Camera-type eye (tissue), 1 donor: Measurements from ENCODE around the gene OR1A2. TPM values are rescaled to one million over a fixed set of nuclear protein-coding genes. Genes with fewer than 3 reads are reported as not detected.

Source experiments
- total RNA-seq: library from RNA; depleted of rRNA; stranded (reverse); fragments of >200 nt; gene quantifications from one replicate; pipeline ENCODE4 v1.2.3, GENCODE V29; 2014

Gene OR1A2, protein sequence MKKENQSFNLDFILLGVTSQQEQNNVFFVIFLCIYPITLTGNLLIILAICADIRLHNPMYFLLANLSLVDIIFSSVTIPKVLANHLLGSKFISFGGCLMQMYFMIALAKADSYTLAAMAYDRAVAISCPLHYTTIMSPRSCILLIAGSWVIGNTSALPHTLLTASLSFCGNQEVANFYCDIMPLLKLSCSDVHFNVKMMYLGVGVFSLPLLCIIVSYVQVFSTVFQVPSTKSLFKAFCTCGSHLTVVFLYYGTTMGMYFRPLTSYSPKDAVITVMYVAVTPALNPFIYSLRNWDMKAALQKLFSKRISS
- total RNA-seq = not detected

DNA sequence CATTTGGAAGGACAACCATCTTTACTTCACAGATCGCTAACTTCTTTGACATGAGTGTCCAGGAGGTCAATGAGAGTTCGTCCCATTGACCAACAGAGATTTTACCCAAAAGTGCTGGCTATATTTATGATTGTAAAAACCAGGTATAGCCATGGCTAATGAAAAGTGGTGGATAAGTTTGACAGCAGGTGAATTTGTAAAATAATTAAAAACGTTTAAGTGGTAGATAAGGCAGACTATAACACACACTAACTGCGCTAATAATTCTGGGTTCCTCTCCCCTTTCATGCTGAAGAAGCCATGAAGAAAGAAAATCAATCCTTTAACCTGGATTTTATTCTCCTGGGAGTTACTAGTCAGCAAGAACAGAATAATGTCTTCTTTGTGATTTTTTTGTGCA, at the start of gene OR1A2:
OR1A2 (plus strand) TSS at position 301 of the 400 bp plus-strand sequence; CDS start at position 301, 0 bp downstream.

DNA sequence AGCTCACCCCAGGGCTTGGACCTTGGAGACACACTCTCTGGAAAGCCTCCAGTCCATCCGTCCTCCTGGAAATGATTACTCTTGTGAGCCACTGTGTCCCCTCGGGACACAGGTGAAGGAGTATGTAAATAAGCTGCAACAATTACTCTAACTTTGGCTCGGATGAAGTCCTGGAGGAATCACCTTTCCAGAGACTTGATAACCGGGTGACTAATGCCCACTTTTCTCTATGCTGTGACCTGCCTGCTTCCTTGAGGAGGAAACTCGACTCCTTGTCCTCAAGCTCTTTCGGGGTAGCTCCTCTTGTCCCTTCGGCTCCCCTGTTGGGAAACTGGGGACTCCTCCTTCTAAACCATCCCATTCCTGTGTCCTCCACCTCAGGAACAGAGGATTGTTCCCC, 10.0 kb downstream of the OR1A2 start, which contains the start of gene OR1A1:
OR1A1 (plus strand) TSS at position 301 of the 400 bp plus-strand sequence. CDS start 7,954 bp downstream, outside the sequence.

Other genes starting within 250 kb of the OR1A2 start
- gene OR1D5, start 133.9 kb upstream of the OR1A2 start, total RNA-seq = not detected
- gene OR1D2, start 93.1 kb upstream of the OR1A2 start, total RNA-seq = not detected
- not detected for gene OR1G1, start 70.0 kb upstream of the OR1A2 start, total RNA-seq
- gene OR1A1, start 10.1 kb downstream of the OR1A2 start, total RNA-seq = not detected
- gene OR3A1, start 100.8 kb downstream of the OR1A2 start, total RNA-seq = not detected
- gene OR3A2, start 188.8 kb downstream of the OR1A2 start, total RNA-seq = 0.38 TPM
- not detected for gene OR1E1, start 200.9 kb downstream of the OR1A2 start, total RNA-seq
- not detected for gene OR3A3, start 213.9 kb downstream of the OR1A2 start, total RNA-seq
- not detected for gene OR1E2, start 236.3 kb downstream of the OR1A2 start, total RNA-seq